H54 (cell line): Measurements from ENCODE around the gene PA2G4.
"Not testable (repeated sequence)": the region's sequence is repeated elsewhere in the genome, so short reads cannot be mapped to it uniquely, and the experiment has no call there.

Experiments
- DNase-seq: peaks from one replicate; pipeline ENCODE4 v3.0.0; 2011; ENCODE audit warnings: low spot score, mixed read lengths; ENCODE audit not compliant: insufficient read length
- FAIRE-seq: peaks from 3 replicates; lab custom pipeline; 2011; peaks lifted over from hg19 to GRCh38; lab: Jason Lieb, UNC
- POLR2A ChIP-seq: IDR thresholded peaks from 2 replicates; pipeline ENCODE4 v1.6.1; 2011; ENCODE audit warnings: low read depth, mild to moderate bottlenecking, low read length

Gene PA2G4

GRCh38 chr12:56143870-56144269 lies 39.5 kb downstream of the PA2G4 start:
- TF ChIP-seq POLR2A = no peak
- FAIRE-seq = no peak
- DNase-seq = no peak

- no peak for FAIRE-seq
- no peak for TF ChIP-seq POLR2A
- no peak for DNase-seq
These were observed 40.9 kb downstream of the PA2G4 start for GRCh38 chr12:56145217-56145616.

GRCh38 chr12:56146492-56147460 lies 42.4 kb downstream of the PA2G4 start:
- no peak for FAIRE-seq
- no peak for TF ChIP-seq POLR2A
- no peak for DNase-seq

- no peak for FAIRE-seq
- no peak for DNase-seq
- no peak for TF ChIP-seq POLR2A
These were observed 46.2 kb downstream of the PA2G4 start for GRCh38 chr12:56150563-56150962.

GRCh38 chr12:56151672-56152131 lies 47.3 kb downstream of the PA2G4 start:
- no peak for FAIRE-seq
- TF ChIP-seq POLR2A = no peak
- no peak for DNase-seq

- DNase-seq (peak; percentile 77), FAIRE-seq (peak; percentile 61)
- TF ChIP-seq POLR2A = peak; percentile 57
These were observed 47.9 kb downstream of the PA2G4 start, which contains the start of gene MYL6B for GRCh38 chr12:56152132-56152755. Gene MYL6B, plus strand, starts transcription at chr12:56152587. Its CDS starts 1,332 bp downstream, at chr12:56153919.

GRCh38 chr12:56152756-56153677 lies 48.7 kb downstream of the PA2G4 start:
- no peak for DNase-seq
- no peak for FAIRE-seq

GRCh38 chr12:56153678-56154065 lies 49.3 kb downstream of the PA2G4 start:
- no peak for FAIRE-seq
- TF ChIP-seq POLR2A = no peak
- DNase-seq = no peak

More at GRCh38 chr12:56152756-56153677, 48.7 kb downstream of the PA2G4 start:
- TF ChIP-seq POLR2A = no peak

- DNase-seq (no peak), FAIRE-seq (no peak)
- TF ChIP-seq POLR2A = no peak
These were observed 50.0 kb downstream of the PA2G4 start for GRCh38 chr12:56154246-56154771.

- no peak for TF ChIP-seq POLR2A
- FAIRE-seq (no peak), DNase-seq (no peak)
These were observed 50.5 kb downstream of the PA2G4 start for GRCh38 chr12:56154818-56155217.

- TF ChIP-seq POLR2A = no peak
- no peak for DNase-seq
- no peak for FAIRE-seq
These were observed 51.0 kb downstream of the PA2G4 start for GRCh38 chr12:56155256-56155845.

- not testable (repeated sequence) for FAIRE-seq, DNase-seq
These were observed 52.3 kb downstream of the PA2G4 start for GRCh38 chr12:56156464-56157200.
